Transverse colon (tissue), 4 donors: ENCODE results near the gene OCEL1. TPM values are rescaled to one million over a fixed set of nuclear protein-coding genes. Genes with fewer than 3 reads are reported as not detected.

Source experiments
- DNase-seq: peaks from one replicate; pipeline ENCODE4 v3.0.0-alpha.2; 2019
- H3K27ac ChIP-seq, 4 donors: fragments of 200-600 bp; sonication (generic); 2 replicates each; pipeline ENCODE4 v1.5.1; 2016 to 2018; ENCODE audit warnings: inconsistent platforms in 4 of 4
- H3K27me3 ChIP-seq: fragments of 200-600 bp; sonication (generic); 2 replicates; pipeline ENCODE4 v1.5.1; 2017; ENCODE audit warnings: inconsistent platforms
- H3K36me3 ChIP-seq, 4 donors: fragments of 200-600 bp; sonication (generic); 2 replicates each; pipeline ENCODE4 v1.5.1; 2017 to 2019; ENCODE audit warnings: inconsistent platforms in 4 of 4
- H3K4me1 ChIP-seq, 4 donors: fragments of 200-600 bp; sonication (generic); 2 replicates each; pipeline ENCODE4 v1.5.1; 2017 to 2020; ENCODE audit warnings: inconsistent platforms in 4 of 4
- H3K4me3 ChIP-seq, 4 donors: fragments of 200-600 bp; sonication (generic); 1 replicate in 1 of 4; 2 replicates in 3 of 4; pipeline versions ENCODE4 v1.5.1 to v1.6.1; 2017 to 2019; ENCODE audit warnings: inconsistent platforms in 4 of 4
- H3K9me3 ChIP-seq, 2 donors: fragments of 200-600 bp; sonication (generic); 2 replicates each; pipeline ENCODE4 v1.5.1; 2017 to 2019; ENCODE audit warnings: inconsistent platforms in 2 of 2
- CTCF ChIP-seq, 5 experiments: fragments of 200-600 bp in 3 of 5; fragments of 450-650 bp in 2 of 5; sonication (generic) in 3 of 5; IDR thresholded peaks; 1 replicate in 2 of 5; 2 replicates in 3 of 5; pipeline ENCODE4 v1.5.1; 2016 to 2017; ENCODE audit warnings: antibody characterized with exemption in 5 of 5, inconsistent platforms in 3 of 5, mild to moderate bottlenecking in 2 of 5, moderate library complexity in 1 of 5
- EP300 ChIP-seq: sonication (generic); formaldehyde crosslinking; IDR thresholded peaks from one replicate; pipeline ENCODE4 v1.6.1; 2017; ENCODE audit warnings: antibody characterized with exemption, low read depth
- POLR2A ChIP-seq: fragments of 450-650 bp; IDR thresholded peaks from one replicate; pipeline ENCODE4 v1.6.1; 2016; ENCODE audit warnings: antibody characterized with exemption, mild to moderate bottlenecking, moderate library complexity
- POLR2AphosphoS5 ChIP-seq, 3 donors: sonication (generic); formaldehyde crosslinking; IDR thresholded peaks; one replicate each; pipeline ENCODE4 v1.6.1; 2016; ENCODE audit warnings: antibody characterized with exemption in 3 of 3
- WGBS, 2 donors: methylation state at CpG; one replicate each; pipeline ENCODE4 v1.1.5; 2018; ENCODE audit warnings: low coverage in 1 of 2; 5-methylcytosine and 5-hydroxymethylcytosine counted together
- in situ Hi-C, 4 donors: fragments of 200-750 bp; cut with MboI; loops; one replicate each; pipeline versions ENCODE4 v1.15.0 to v1.15.1; 2017; ENCODE audit warnings: low sequenced_read_pairs in 3 of 4, low pct_ligation_motif_present in 1 of 4, low pct_unique_long_range_greater_than_20kb in 1 of 4
- intact Hi-C: fragments of 100-400 bp; cut with DNase I; formaldehyde crosslinking; loops from one replicate; pipeline ENCODE4 v1.15.1; 2023; ENCODE audit warnings: low total_unique reads
- total RNA-seq, 4 donors: library from RNA; depleted of rRNA; stranded (reverse); fragments of >200 nt; gene quantifications; one replicate each; pipeline ENCODE4 v1.1.0, GENCODE V29; 2016

The OCEL1 gene
- total RNA-seq, 4 donors from 2014 or later = 4.8 to 42.6 (median 29.9) TPM

- in situ Hi-C loops (loop anchor here in 2 of 4 donors (25.0 kb wide), 2 partner anchors 213 to 513 kb away; no protein-coding TSS in a partner anchor), intact Hi-C loops (no loop called here)
- Histone ChIP-seq H3K36me3 (peaks cover 0 to 39% (median 9%) of the 10 kb centered on the region in 4 donors), H3K27me3 (no peaks in the 10 kb centered on the region), H3K4me1 (no peaks in the 10 kb centered on the region), H3K27ac (no peak overlapping the region), H3K9me3 (no peaks in the 10 kb centered on the region), H3K4me3 (no peak overlapping the region)
- DNase-seq = no peak
- TF ChIP-seq EP300 (no peak), POLR2AphosphoS5 (IDR thresholded peaks at IDR 0.05) (no peak), CTCF (IDR thresholded peaks at IDR 0.05) (no peak), POLR2A (no peak)
- WGBS, 2 donors = 96 to 97% methylated on average over 7 to 19 of the region's 19 CpGs
Observed at GRCh38 chr19:17275441-17276175, 49.6 kb downstream of the OCEL1 start.

Other genes starting within 250 kb of the OCEL1 start
- gene CPAMD8, start 199.4 kb upstream of the OCEL1 start, total RNA-seq = 10 to 100 TPM in 2 of 4 donors, 1 to 10 TPM in 2; 1.4 to 20.9 (median 7.7) TPM
- 10 to 100 TPM in 2 of 4 donors, 1 to 10 TPM in 2; 4.4 to 13.8 (median 10.3) TPM for gene HAUS8, start 150.8 kb upstream of the OCEL1 start, total RNA-seq
- gene MYO9B, start 150.4 kb upstream of the OCEL1 start, total RNA-seq = 100 to 1,000 TPM; 102 to 246 (median 151) TPM
- gene USE1, start 10.9 kb upstream of the OCEL1 start, total RNA-seq = 10 to 100 TPM; 18.3 to 30.7 (median 24.5) TPM
- gene NR2F6, start 19.7 kb downstream of the OCEL1 start, total RNA-seq = 100 to 1,000 TPM; 156 to 362 (median 206) TPM
- 1 to 10 TPM in 1 of 4 donors, under 1 TPM in 2, not detected in 1; 0.79 to 1.2 (median 0.96) TPM for gene USHBP1, start 38.5 kb downstream of the OCEL1 start, total RNA-seq
- 100 to 1,000 TPM in 1 of 4 donors, 10 to 100 TPM in 3; 56.2 to 364 (median 80.2) TPM for gene BABAM1, start 41.2 kb downstream of the OCEL1 start, total RNA-seq
- gene ANKLE1, start 55.7 kb downstream of the OCEL1 start, total RNA-seq = under 1 TPM in 2 of 4 donors, not detected in 2; 0.20 to 0.48 TPM
- 10 to 100 TPM in 1 of 4 donors, 1 to 10 TPM in 3; 6.0 to 14.1 (median 9.1) TPM for gene ABHD8, start 77.2 kb downstream of the OCEL1 start, total RNA-seq
- gene MRPL34, start 79.6 kb downstream of the OCEL1 start, total RNA-seq = 100 to 1,000 TPM; 243 to 390 (median 272) TPM
- gene DDA1, start 83.3 kb downstream of the OCEL1 start, total RNA-seq = 10 to 100 TPM; 20.6 to 98.1 (median 22.0) TPM
- gene ANO8, start 108.6 kb downstream of the OCEL1 start, total RNA-seq = 10 to 100 TPM in 2 of 4 donors, 1 to 10 TPM in 2; 6.7 to 73.0 (median 10.3) TPM
- 100 to 1,000 TPM in 1 of 4 donors, 10 to 100 TPM in 3; 24.7 to 206 (median 30.5) TPM for gene GTPBP3, start 111.3 kb downstream of the OCEL1 start, total RNA-seq
- 10 to 100 TPM in 3 of 4 donors, 1 to 10 TPM in 1; 3.0 to 37.0 (median 19.2) TPM for gene PLVAP, start 151.1 kb downstream of the OCEL1 start, total RNA-seq
- gene CCDC194, start 168.0 kb downstream of the OCEL1 start, total RNA-seq = not detected
- 10 to 100 TPM in 3 of 4 donors, 1 to 10 TPM in 1; 5.6 to 39.2 (median 19.9) TPM for gene BST2, start 179.4 kb downstream of the OCEL1 start, total RNA-seq
- 10 to 100 TPM; 22.9 to 84.2 (median 83.1) TPM for gene MVB12A, start 193.8 kb downstream of the OCEL1 start, total RNA-seq
- under 1 TPM in 1 of 4 donors, not detected in 3; 0.48 TPM for gene TMEM221, start 222.4 kb downstream of the OCEL1 start, total RNA-seq
- not detected for gene NXNL1, start 234.7 kb downstream of the OCEL1 start, total RNA-seq
- 10 to 100 TPM in 1 of 4 donors, 1 to 10 TPM in 3; 4.0 to 11.1 (median 7.0) TPM for gene SLC27A1, start 244.3 kb downstream of the OCEL1 start, total RNA-seq